Uterus (tissue), 4 donors: Measurements from ENCODE around the gene ALOX12B. TPM values are rescaled to one million over a fixed set of nuclear protein-coding genes. Genes with fewer than 3 reads are reported as not detected.
"Not testable (repeated sequence)": the region's sequence is repeated elsewhere in the genome, so short reads cannot be mapped to it uniquely, and the experiment has no call there.

Source experiments
- DNase-seq, 2 donors: peaks; one replicate each; pipeline ENCODE4 v3.0.0-alpha.2; 2019 to 2020
- H3K27ac ChIP-seq, 2 donors: fragments of 200-600 bp; sonication (generic); 1 replicate in 1 of 2; 2 replicates in 1 of 2; pipeline ENCODE4 v1.5.1; 2016 to 2018
- H3K27me3 ChIP-seq, 2 donors: fragments of 200-600 bp; sonication (generic); one replicate each; pipeline ENCODE4 v1.5.1; 2018 to 2019; ENCODE audit warnings: control low read depth in 1 of 2
- H3K36me3 ChIP-seq, 2 donors: fragments of 200-600 bp; sonication (generic); one replicate each; pipeline ENCODE4 v1.5.1; 2019; ENCODE audit warnings: control low read depth in 1 of 2
- H3K4me1 ChIP-seq, 2 donors: fragments of 200-600 bp; sonication (generic); one replicate each; pipeline ENCODE4 v1.5.1; 2018 to 2019; ENCODE audit warnings: control low read depth in 1 of 2
- H3K4me3 ChIP-seq, 2 donors: fragments of 200-600 bp; sonication (generic); 1 replicate in 1 of 2; 2 replicates in 1 of 2; pipeline ENCODE4 v1.5.1; 2018 to 2019; ENCODE audit warnings: mild to moderate bottlenecking in 1 of 2
- H3K9me3 ChIP-seq, 2 donors: fragments of 200-600 bp; sonication (generic); one replicate each; pipeline ENCODE4 v1.5.1; 2019; ENCODE audit warnings: control low read depth in 1 of 2
- CTCF ChIP-seq, 4 experiments: fragments of 200-600 bp in 2 of 4; fragments of 450-650 bp in 2 of 4; sonication (generic) in 2 of 4; IDR thresholded peaks; one replicate each; pipeline ENCODE4 v1.5.1; 2016 to 2019; ENCODE audit warnings: antibody characterized with exemption in 4 of 4, mild to moderate bottlenecking in 2 of 4, moderate library complexity in 1 of 4
- POLR2A ChIP-seq, 2 donors: fragments of 450-650 bp; IDR thresholded peaks; one replicate each; pipeline ENCODE4 v1.6.1; 2016; ENCODE audit warnings: antibody characterized with exemption in 2 of 2, mild to moderate bottlenecking in 1 of 2, moderate library complexity in 1 of 2
- intact Hi-C: fragments of 100-400 bp; cut with DNase I; formaldehyde crosslinking; loops from one replicate; pipeline ENCODE4 v1.15.1; 2023; ENCODE audit warnings: low total_unique reads
- total RNA-seq, 4 donors: library from RNA; depleted of rRNA in 3 of 4; stranded (reverse); fragments of >200 nt in 3 of 4; gene quantifications; one replicate each; pipeline versions ENCODE4 v1.1.0 to v1.2.4, GENCODE V29; 2014 to 2023
- donor health status: DM: yes; HTN: yes; CAD: no.

The ALOX12B gene
- total RNA-seq, 4 donors from 2014 or later: not detected

DNA sequence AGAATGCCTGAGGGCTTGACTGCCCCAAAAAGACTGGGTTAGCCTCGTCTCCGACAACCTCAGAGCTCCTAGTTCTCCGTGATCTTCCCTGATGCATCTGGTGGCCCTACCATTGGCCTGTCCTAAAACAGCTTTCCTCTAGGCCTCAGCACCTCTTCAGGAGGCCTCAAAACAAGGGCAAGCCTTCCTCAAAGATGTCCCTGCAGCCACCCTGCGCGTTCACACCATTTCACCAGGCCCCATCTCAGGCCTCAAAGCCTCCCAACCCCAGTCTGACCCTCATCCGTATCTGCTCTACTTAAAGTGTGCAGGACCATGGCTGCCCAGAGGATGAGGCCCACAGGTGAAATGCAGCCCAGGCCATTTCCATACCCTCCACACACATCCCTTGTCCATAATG is 23.4 kb upstream of the ALOX12B start:
- Histone ChIP-seq H3K4me1 (peaks cover 0 to 7% of the 10 kb centered on the region in 2 donors), H3K9me3 (no peaks in the 10 kb centered on the region), H3K27ac (no peak overlapping the region), H3K36me3 (no peaks in the 10 kb centered on the region), H3K4me3 (no peak overlapping the region), H3K27me3 (peaks cover 0 to 27% of the 10 kb centered on the region in 2 donors)
- intact Hi-C loops: no loop called here
- no peak for TF ChIP-seq POLR2A (IDR thresholded peaks at IDR 0.05)
- no peak for TF ChIP-seq CTCF (IDR thresholded peaks at IDR 0.05)
- DNase-seq: no peak

- no peak overlapping the region for H3K4me3 ChIP-seq
- DNase-seq: no peak
- no peak overlapping the region for H3K27ac ChIP-seq
- peaks cover 0 to 7% of the 10 kb centered on the region in 2 donors for H3K4me1 ChIP-seq
- peaks cover 0 to 27% of the 10 kb centered on the region in 2 donors for H3K27me3 ChIP-seq
- intact Hi-C loops: no loop called here
- TF ChIP-seq CTCF (IDR thresholded peaks at IDR 0.05) (no peak), POLR2A (IDR thresholded peaks at IDR 0.05) (no peak)
- no peaks in the 10 kb centered on the region for H3K9me3 ChIP-seq
- no peaks in the 10 kb centered on the region for H3K36me3 ChIP-seq
These were observed 22.9 kb upstream of the ALOX12B start for GRCh38 chr17:8110456-8110804.

- H3K27ac ChIP-seq: no peak overlapping the region
- peak; percentile 33 to 52 for DNase-seq
- H3K4me3 ChIP-seq: no peak overlapping the region
These were observed 22.3 kb upstream of the ALOX12B start for GRCh38 chr17:8109661-8110455.

DNA sequence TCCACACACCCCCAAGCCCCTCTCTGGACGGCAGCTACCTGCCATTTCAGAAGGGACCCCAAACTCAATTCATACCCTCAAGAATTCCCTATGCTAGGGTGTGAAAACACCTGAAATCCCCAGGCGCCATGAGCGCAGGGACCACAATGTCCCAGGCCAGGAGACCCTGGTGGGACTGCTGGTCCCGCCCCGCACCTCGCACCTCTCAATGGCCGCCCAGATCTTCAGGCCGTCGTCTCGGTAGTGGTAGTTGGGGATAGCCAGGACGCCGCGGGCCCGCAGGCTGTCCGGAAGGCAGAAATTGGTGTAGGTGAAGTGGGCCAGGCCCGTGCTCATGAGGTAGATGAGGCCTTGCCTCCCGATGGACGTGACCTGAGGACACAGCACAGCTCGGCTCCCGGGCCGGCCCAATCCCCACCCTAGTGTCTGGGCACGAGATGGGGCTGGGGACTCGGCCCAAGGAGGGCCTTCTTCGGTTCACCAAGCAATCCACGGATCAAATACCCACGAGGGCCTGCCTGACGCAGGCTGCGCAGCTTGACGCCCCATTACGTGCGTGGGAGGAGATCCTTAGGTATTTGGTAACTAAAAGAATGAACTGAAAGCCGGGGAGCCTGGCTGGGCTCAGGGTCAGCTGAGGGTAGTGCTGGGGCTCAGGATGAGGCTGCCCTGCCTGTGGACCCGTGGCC is 21.6 kb upstream of the ALOX12B start:
- intact Hi-C loops: no loop called here
- H3K9me3 ChIP-seq: no peaks in the 10 kb centered on the region
- H3K27ac ChIP-seq: no peak overlapping the region
- peaks cover 0 to 27% of the 10 kb centered on the region in 2 donors for H3K27me3 ChIP-seq
- DNase-seq: no peak
- H3K36me3 ChIP-seq: no peaks in the 10 kb centered on the region
- peaks cover 0 to 7% of the 10 kb centered on the region in 2 donors for H3K4me1 ChIP-seq
- no peak overlapping the region for H3K4me3 ChIP-seq
- TF ChIP-seq POLR2A (IDR thresholded peaks at IDR 0.05) (no peak), CTCF (IDR thresholded peaks at IDR 0.05) (no peak)

More at GRCh38 chr17:8109661-8110455, 22.3 kb upstream of the ALOX12B start:
- Histone ChIP-seq H3K36me3 (no peaks in the 10 kb centered on the region), H3K27me3 (peaks cover 0 to 27% of the 10 kb centered on the region in 2 donors), H3K9me3 (no peaks in the 10 kb centered on the region), H3K4me1 (peaks cover 0 to 7% of the 10 kb centered on the region in 2 donors)
- TF ChIP-seq CTCF (IDR thresholded peaks at IDR 0.05) (peak; percentile 60 to 75 (median 67)), POLR2A (IDR thresholded peaks at IDR 0.05) (no peak)
- intact Hi-C loops: no loop called here

DNA sequence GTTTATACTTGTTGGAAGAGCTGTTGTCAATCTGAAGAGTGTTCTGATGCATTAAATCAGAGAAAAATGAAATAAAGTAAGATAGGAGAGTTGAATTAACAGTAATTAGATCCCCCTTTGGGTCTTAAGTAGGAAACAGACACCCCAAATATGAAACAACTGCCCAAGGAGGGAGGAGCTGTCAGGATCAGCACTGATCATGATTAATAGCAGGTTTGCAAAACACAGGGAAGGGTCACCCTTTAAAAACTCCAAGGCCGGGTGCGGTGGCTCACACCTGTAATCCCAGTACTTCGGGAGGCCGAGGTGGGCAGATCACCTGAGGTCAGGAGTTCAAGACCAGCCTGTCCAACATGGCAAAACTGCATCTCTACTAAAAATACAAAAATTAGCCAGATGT is 19.5 kb upstream of the ALOX12B start:
- DNase-seq, H3K27ac ChIP-seq, H3K36me3 ChIP-seq, intact Hi-C loops, H3K4me3 ChIP-seq, H3K9me3 ChIP-seq, H3K4me1 ChIP-seq: not testable (repeated sequence)
- H3K27me3 ChIP-seq: peaks cover 0 to 16% of the 10 kb centered on the region in 2 donors
